Hepatocyte (in vitro differentiated cells): ENCODE data around the gene RGCC. TPM values are rescaled to one million over a fixed set of nuclear protein-coding genes. Genes with fewer than 3 reads are reported as not detected.

Source experiments
- DNase-seq: peaks from one replicate; pipeline ENCODE4 v3.0.0-alpha.2; 2016; ENCODE audit warnings: low spot score
- H2AFZ ChIP-seq: fragments of 200-600 bp; sonication (generic); 2 replicates; pipeline ENCODE4 v1.6.0; 2016; ENCODE audit warnings: antibody characterized with exemption, mild to moderate bottlenecking
- H3K27ac ChIP-seq: fragments of 200-600 bp; sonication (generic); 2 replicates; pipeline ENCODE4 v1.5.1; 2016; ENCODE audit warnings: mild to moderate bottlenecking
- H3K27me3 ChIP-seq: fragments of 200-600 bp; sonication (generic); 2 replicates; pipeline ENCODE4 v1.6.1; 2016
- H3K36me3 ChIP-seq: fragments of 200-600 bp; sonication (generic); replicated peaks from 2 replicates; pipeline ENCODE4 v1.5.1; 2016; ENCODE audit warnings: low read depth; ENCODE audit not compliant: insufficient read depth
- H3K4me1 ChIP-seq: fragments of 200-600 bp; sonication (generic); 2 replicates; pipeline ENCODE4 v1.5.1; 2016; ENCODE audit warnings: mild to moderate bottlenecking, moderate library complexity; ENCODE audit not compliant: insufficient read depth
- H3K4me2 ChIP-seq: fragments of 200-600 bp; sonication (generic); 2 replicates; pipeline ENCODE4 v1.6.0; 2016
- H3K4me3 ChIP-seq: fragments of 200-600 bp; sonication (generic); 2 replicates; pipeline ENCODE4 v1.5.1; 2016; ENCODE audit warnings: mild to moderate bottlenecking
- H3K79me2 ChIP-seq: fragments of 200-600 bp; sonication (generic); 2 replicates; pipeline ENCODE4 v1.6.0; 2017; ENCODE audit warnings: mild to moderate bottlenecking
- H3K9me2 ChIP-seq: fragments of 200-600 bp; sonication (generic); replicated peaks from 2 replicates; pipeline ENCODE4 v1.6.0; 2017; ENCODE audit warnings: mild to moderate bottlenecking; ENCODE audit not compliant: insufficient read depth
- H3K9me3 ChIP-seq: fragments of 200-600 bp; sonication (generic); 2 replicates; pipeline ENCODE4 v1.5.1; 2016; ENCODE audit warnings: low read depth, mild to moderate bottlenecking
- H4K20me1 ChIP-seq: fragments of 200-600 bp; sonication (generic); 2 replicates; pipeline ENCODE4 v1.6.0; 2016; ENCODE audit warnings: mild to moderate bottlenecking; ENCODE audit not compliant: insufficient read depth, poor library complexity, severe bottlenecking
- CTCF ChIP-seq: fragments of 200-600 bp; sonication (generic); IDR thresholded peaks from 2 replicates; pipeline ENCODE4 v1.5.1; 2016; ENCODE audit warnings: antibody characterized with exemption, mild to moderate bottlenecking; ENCODE audit not compliant: poor library complexity
- EZH2 ChIP-seq: fragments of 200-600 bp; sonication (generic); IDR thresholded peaks from 2 replicates; pipeline ENCODE4 v1.6.1; 2016; ENCODE audit warnings: antibody characterized with exemption, mild to moderate bottlenecking, borderline replicate concordance
- EZH2phosphoT487 ChIP-seq: fragments of 200-600 bp; sonication (generic); IDR thresholded peaks from one replicate; pipeline ENCODE4 v1.6.1; 2018; ENCODE audit warnings: antibody characterized with exemption, mild to moderate bottlenecking, low read depth, moderate library complexity; ENCODE audit not compliant: unreplicated experiment, severe bottlenecking
- WGBS: methylation state at CpG from one replicate; pipeline ENCODE4 v1.1.6; 2016; ENCODE audit warnings: low lambda C conversion rate; ENCODE audit errors: missing lambda C conversion rate; 5-methylcytosine and 5-hydroxymethylcytosine counted together
- polyA plus RNA-seq: library from polyadenylated mRNA; unstranded; fragments of >200 nt; fragmentation: Nextera tagmentation; extraction: Ambion mirVana; gene quantifications from 2 replicates; pipeline ENCODE4 v1.2.1, GENCODE V29; 2016
- total RNA-seq: library from RNA; depleted of rRNA; stranded (reverse); fragments of >200 nt; gene quantifications from 2 replicates; pipeline ENCODE4 v1.2.3, GENCODE V29; 2014

Gene RGCC
- total and polyA plus RNA-seq, 2 experiments from 2014 or later, result 8.1 to 19.9 TPM

- no peak overlapping the region for H2AFZ ChIP-seq
- no peaks in the 10 kb centered on the region for H3K36me3 ChIP-seq
- TF ChIP-seq CTCF (no peak), EZH2 (no peak), EZH2phosphoT487 (no peak)
- DNase-seq, result no peak
- peaks cover 54% of the 10 kb centered on the region for H3K27me3 ChIP-seq
- no peak overlapping the region for H3K4me2 ChIP-seq
- peaks cover 16% of the 10 kb centered on the region for H3K4me1 ChIP-seq
- H3K79me2 ChIP-seq, result no peaks in the 10 kb centered on the region
- H3K9me2 ChIP-seq, result no peaks in the 10 kb centered on the region
- no peaks in the 10 kb centered on the region for H3K9me3 ChIP-seq
- H3K27ac ChIP-seq, result no peak overlapping the region
- H4K20me1 ChIP-seq, result no peaks in the 10 kb centered on the region
- WGBS, result 73% methylated on average over 2 of the region's 2 CpGs
- H3K4me3 ChIP-seq, result no peak overlapping the region
These were observed 2.7 kb downstream of the RGCC start for GRCh38 chr13:41460074-41460465.

GRCh38 chr13:41460930-41461329 lies 3.6 kb downstream of the RGCC start:
- no peak for DNase-seq
- Histone ChIP-seq H3K4me3 (no peak overlapping the region), H3K36me3 (no peaks in the 10 kb centered on the region), H3K27me3 (peaks cover 45% of the 10 kb centered on the region), H3K79me2 (no peaks in the 10 kb centered on the region), H4K20me1 (no peaks in the 10 kb centered on the region), H2AFZ (no peak overlapping the region), H3K4me2 (no peak overlapping the region), H3K27ac (no peak overlapping the region), H3K4me1 (peaks cover 16% of the 10 kb centered on the region), H3K9me2 (no peaks in the 10 kb centered on the region), H3K9me3 (no peaks in the 10 kb centered on the region)
- WGBS, result 46% methylated on average over 2 of the region's 2 CpGs
- TF ChIP-seq EZH2phosphoT487, result no peak
- TF ChIP-seq EZH2, result no peak
- TF ChIP-seq CTCF, result no peak

- no peak overlapping the region for H3K4me3 ChIP-seq
- H3K4me1 ChIP-seq, result peaks cover 14% of the 10 kb centered on the region
- no peak overlapping the region for H2AFZ ChIP-seq
- H3K36me3 ChIP-seq, result no peaks in the 10 kb centered on the region
- H3K4me2 ChIP-seq, result no peak overlapping the region
- H4K20me1 ChIP-seq, result no peaks in the 10 kb centered on the region
- H3K27ac ChIP-seq, result no peak overlapping the region
- DNase-seq, result no peak
- no peaks in the 10 kb centered on the region for H3K9me2 ChIP-seq
- 93% methylated on average over 3 of the region's 3 CpGs for WGBS
- TF ChIP-seq CTCF (no peak), EZH2phosphoT487 (no peak), EZH2 (no peak)
- H3K9me3 ChIP-seq, result no peaks in the 10 kb centered on the region
- peaks cover 38% of the 10 kb centered on the region for H3K27me3 ChIP-seq
- no peaks in the 10 kb centered on the region for H3K79me2 ChIP-seq
These were observed 4.3 kb downstream of the RGCC start for GRCh38 chr13:41461527-41462139.

GRCh38 chr13:41462427-41462826 lies 5.1 kb downstream of the RGCC start:
- H3K9me3 ChIP-seq, result no peaks in the 10 kb centered on the region
- H3K27me3 ChIP-seq, result peaks cover 31% of the 10 kb centered on the region
- TF ChIP-seq EZH2, result no peak
- TF ChIP-seq EZH2phosphoT487, result no peak
- no peak for TF ChIP-seq CTCF
- H3K27ac ChIP-seq, result no peak overlapping the region
- peaks cover 8% of the 10 kb centered on the region for H3K4me1 ChIP-seq
- H2AFZ ChIP-seq, result no peak overlapping the region
- no peak overlapping the region for H3K4me2 ChIP-seq
- H3K79me2 ChIP-seq, result no peaks in the 10 kb centered on the region
- H4K20me1 ChIP-seq, result no peaks in the 10 kb centered on the region
- no peaks in the 10 kb centered on the region for H3K36me3 ChIP-seq
- DNase-seq, result no peak
- no peaks in the 10 kb centered on the region for H3K9me2 ChIP-seq
- H3K4me3 ChIP-seq, result no peak overlapping the region
- WGBS, result 95% methylated on average over 6 of the region's 6 CpGs
